ENCODE data around the gene AIG1. TPM values are rescaled to one million over a fixed set of nuclear protein-coding genes. Genes with fewer than 3 reads are reported as not detected.
A peak's percentile ranks its signal among the peaks of the same experiment; 100 is the strongest.

AIG1 gene
- total RNA-seq, 3 donors from 2014 or later (not counting 1 experiment from before 2014, with no cell fraction given), result 5.6 to 8.9 (median 6.2) TPM

- Mint-ChIP-seq H3K27ac (no peak overlapping the region), H3K4me3 (no peak overlapping the region), H3K9me3 (no peaks in the 10 kb centered on the region), H3K36me3 (no peaks in the 10 kb centered on the region), H3K27me3 (ENCODE audit: low read depth in 2 of 2) (peaks cover 8 to 9% of the 10 kb centered on the region in 2 donors), H3K4me1 (peaks cover 6 to 17% of the 10 kb centered on the region in 2 donors)
- H3K9me3 ChIP-seq (ENCODE audit: control insufficient read depth, insufficient read depth, low read length), result no peaks in the 10 kb centered on the region
- ATAC-seq (no peak), DNase-seq (no peak)
- H3K36me3 ChIP-seq (ENCODE audit: control insufficient read depth, insufficient read depth, low read length), result no peaks in the 10 kb centered on the region
- no peak overlapping the region for H3K4me3 ChIP-seq (ENCODE audit: low read length)
- no peak overlapping the region for H3K27ac ChIP-seq (ENCODE audit: low read length)
- H3K4me1 ChIP-seq (ENCODE audit: control insufficient read depth, insufficient read depth, low read length), result peaks cover 5% of the 10 kb centered on the region
- TF ChIP-seq, protein P1, sequence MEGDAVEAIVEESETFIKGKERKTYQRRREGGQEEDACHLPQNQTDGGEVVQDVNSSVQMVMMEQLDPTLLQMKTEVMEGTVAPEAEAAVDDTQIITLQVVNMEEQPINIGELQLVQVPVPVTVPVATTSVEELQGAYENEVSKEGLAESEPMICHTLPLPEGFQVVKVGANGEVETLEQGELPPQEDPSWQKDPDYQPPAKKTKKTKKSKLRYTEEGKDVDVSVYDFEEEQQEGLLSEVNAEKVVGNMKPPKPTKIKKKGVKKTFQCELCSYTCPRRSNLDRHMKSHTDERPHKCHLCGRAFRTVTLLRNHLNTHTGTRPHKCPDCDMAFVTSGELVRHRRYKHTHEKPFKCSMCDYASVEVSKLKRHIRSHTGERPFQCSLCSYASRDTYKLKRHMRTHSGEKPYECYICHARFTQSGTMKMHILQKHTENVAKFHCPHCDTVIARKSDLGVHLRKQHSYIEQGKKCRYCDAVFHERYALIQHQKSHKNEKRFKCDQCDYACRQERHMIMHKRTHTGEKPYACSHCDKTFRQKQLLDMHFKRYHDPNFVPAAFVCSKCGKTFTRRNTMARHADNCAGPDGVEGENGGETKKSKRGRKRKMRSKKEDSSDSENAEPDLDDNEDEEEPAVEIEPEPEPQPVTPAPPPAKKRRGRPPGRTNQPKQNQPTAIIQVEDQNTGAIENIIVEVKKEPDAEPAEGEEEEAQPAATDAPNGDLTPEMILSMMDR (IDR thresholded peaks at IDR 0.05), result no peak
- 91% methylated on average over 3 of the region's 4 CpGs for WGBS (ENCODE audit: insufficient coverage)
- intact Hi-C loops (cut with micrococcal nuclease), result loop anchor here (10.0 kb wide), 1 partner anchor 111 kb away; the partner anchor contains the start of gene HIVEP2
- H3K27me3 ChIP-seq (ENCODE audit: control insufficient read depth, insufficient read depth, low read length), result no peaks in the 10 kb centered on the region
Measured at GRCh38 chr6:143055891-143056290, 4.8 kb upstream of the AIG1 start.

- peaks cover 17 to 20% of the 10 kb centered on the region in 2 donors for H3K4me1 Mint-ChIP-seq
- Histone ChIP-seq H3K27ac (ENCODE audit: low read length) (no peak overlapping the region), H3K27me3 (ENCODE audit: control insufficient read depth, insufficient read depth, low read length) (no peaks in the 10 kb centered on the region), H3K4me1 (ENCODE audit: control insufficient read depth, insufficient read depth, low read length) (peaks cover 10% of the 10 kb centered on the region), H3K36me3 (ENCODE audit: control insufficient read depth, insufficient read depth, low read length) (no peaks in the 10 kb centered on the region), H3K9me3 (ENCODE audit: control insufficient read depth, insufficient read depth, low read length) (no peaks in the 10 kb centered on the region), H3K4me3 (ENCODE audit: low read length) (no peak overlapping the region)
- no peak overlapping the region for H3K27ac Mint-ChIP-seq
- H3K4me3 Mint-ChIP-seq, result peak overlapping the region; percentile 49
- intact Hi-C loops (cut with micrococcal nuclease), result loop anchor here (10.0 kb wide), 1 partner anchor 114 kb away; the partner anchor contains the start of gene HIVEP2
- WGBS (ENCODE audit: insufficient coverage), result 96% methylated on average over 5 of the region's 7 CpGs
- no peaks in the 10 kb centered on the region for H3K36me3 Mint-ChIP-seq
- DNase-seq (peak in 1 of 2 donors; percentile 7), ATAC-seq (no peak)
- TF ChIP-seq, protein P1 (IDR thresholded peaks at IDR 0.05), result no peak
- H3K9me3 Mint-ChIP-seq, result no peaks in the 10 kb centered on the region
- peaks cover 8 to 10% of the 10 kb centered on the region in 2 donors for H3K27me3 Mint-ChIP-seq (ENCODE audit: low read depth in 2 of 2)
Measured at GRCh38 chr6:143058987-143059386, 1.7 kb upstream of the AIG1 start.

DNA sequence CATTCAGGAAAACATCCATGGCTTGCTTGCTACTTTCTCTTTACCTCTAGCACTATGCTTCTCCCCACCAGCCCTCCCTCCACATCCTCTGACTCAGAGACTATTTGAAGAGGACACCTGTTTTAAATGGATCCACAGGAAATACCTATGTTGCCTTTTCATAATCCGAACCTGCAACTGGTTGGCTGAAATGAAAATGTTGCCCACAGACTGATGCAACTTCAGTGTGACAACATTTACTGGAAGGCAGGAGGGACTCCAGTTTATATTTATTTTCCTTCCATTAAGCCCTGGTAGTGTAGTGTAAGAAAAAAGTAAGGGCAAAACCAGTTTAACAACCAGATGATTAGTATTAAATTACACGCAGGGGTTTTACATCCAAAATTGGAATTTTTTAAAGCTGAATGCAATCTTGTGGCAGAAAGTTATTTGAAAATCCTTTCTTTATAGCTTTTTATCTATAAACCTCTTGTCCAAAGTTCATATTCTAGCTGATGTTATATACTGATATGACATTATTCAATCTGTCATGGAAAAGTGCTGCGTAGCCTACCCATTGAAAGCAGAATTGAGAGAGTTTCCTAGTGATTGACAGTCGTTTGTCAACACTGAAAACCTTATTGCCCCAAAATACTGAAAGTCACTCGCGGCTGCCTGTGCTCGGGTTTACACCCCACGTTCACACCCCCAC, 881 bp upstream of the AIG1 start:
- Histone ChIP-seq H3K36me3 (ENCODE audit: control insufficient read depth, insufficient read depth, low read length) (no peaks in the 10 kb centered on the region), H3K27me3 (ENCODE audit: control insufficient read depth, insufficient read depth, low read length) (no peaks in the 10 kb centered on the region), H3K27ac (ENCODE audit: low read length) (peak overlapping the region; percentile 90), H3K4me3 (ENCODE audit: low read length) (peak overlapping the region; percentile 98), H3K9me3 (ENCODE audit: control insufficient read depth, insufficient read depth, low read length) (no peaks in the 10 kb centered on the region), H3K4me1 (ENCODE audit: control insufficient read depth, insufficient read depth, low read length) (peaks cover 10% of the 10 kb centered on the region)
- Mint-ChIP-seq H3K27me3 (ENCODE audit: low read depth in 2 of 2) (peaks cover 8 to 13% of the 10 kb centered on the region in 2 donors), H3K4me1 (peaks cover 17 to 20% of the 10 kb centered on the region in 2 donors), H3K9me3 (no peaks in the 10 kb centered on the region), H3K27ac (peak overlapping the region; percentile 84 to 95), H3K36me3 (no peaks in the 10 kb centered on the region), H3K4me3 (peak overlapping the region; percentile 90)
- intact Hi-C loops (cut with micrococcal nuclease), result loop anchor here (10.0 kb wide), 1 partner anchor 115 kb away; the partner anchor contains the start of gene HIVEP2
- TF ChIP-seq, protein P1 (IDR thresholded peaks at IDR 0.05), result no peak
- peak in 1 of 2 donors; percentile 54 for DNase-seq
- no peak for ATAC-seq
- WGBS (ENCODE audit: insufficient coverage), result 3% methylated on average over 7 of the region's 8 CpGs
